ENCODE measurements around the gene CACNA1C.

DNA sequence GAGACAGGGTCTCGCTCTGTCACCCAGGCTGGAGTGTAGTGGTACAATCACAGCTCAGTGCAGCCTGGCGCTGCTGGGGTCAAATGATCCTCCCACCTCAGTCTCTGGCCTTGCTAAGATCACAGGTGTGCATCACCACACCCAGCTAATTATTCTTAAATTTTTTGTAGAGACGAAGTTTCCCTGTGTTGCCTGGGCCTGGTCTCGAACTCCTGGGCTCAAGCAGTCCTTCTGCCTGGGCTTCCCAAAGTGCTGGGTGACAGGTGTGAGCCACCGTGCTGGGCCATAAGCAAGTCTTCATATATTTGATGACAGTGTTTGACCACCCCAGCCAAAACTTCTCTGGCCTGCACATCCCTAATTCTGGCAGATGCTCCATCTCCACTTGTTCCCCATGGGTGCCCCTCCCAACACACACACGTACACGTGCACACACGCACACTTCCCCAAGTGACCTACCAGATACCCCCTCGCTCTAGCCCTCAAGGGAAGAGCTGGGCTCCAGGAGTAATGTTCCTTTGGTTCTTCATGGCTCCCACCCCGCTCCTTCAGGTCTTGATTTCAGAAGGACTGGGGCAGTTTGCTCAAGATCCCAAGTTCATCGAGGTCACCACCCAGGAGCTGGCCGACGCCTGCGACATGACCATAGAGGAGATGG lies 637.7 kb downstream of the CACNA1C start:
- no peak for TF ChIP-seq EP300 (IDR thresholded peaks at IDR 0.05)
- no peak for TF ChIP-seq POLR2A (IDR thresholded peaks at IDR 0.05)

Data from upper lobe of left lung (tissue), 4 donors.